ENCODE measurements around the gene SIGLEC10.
"Not testable (repeated sequence)": the region's sequence is repeated elsewhere in the genome, so short reads cannot be mapped to it uniquely, and the experiment has no call there.

Gene SIGLEC10

DNA sequence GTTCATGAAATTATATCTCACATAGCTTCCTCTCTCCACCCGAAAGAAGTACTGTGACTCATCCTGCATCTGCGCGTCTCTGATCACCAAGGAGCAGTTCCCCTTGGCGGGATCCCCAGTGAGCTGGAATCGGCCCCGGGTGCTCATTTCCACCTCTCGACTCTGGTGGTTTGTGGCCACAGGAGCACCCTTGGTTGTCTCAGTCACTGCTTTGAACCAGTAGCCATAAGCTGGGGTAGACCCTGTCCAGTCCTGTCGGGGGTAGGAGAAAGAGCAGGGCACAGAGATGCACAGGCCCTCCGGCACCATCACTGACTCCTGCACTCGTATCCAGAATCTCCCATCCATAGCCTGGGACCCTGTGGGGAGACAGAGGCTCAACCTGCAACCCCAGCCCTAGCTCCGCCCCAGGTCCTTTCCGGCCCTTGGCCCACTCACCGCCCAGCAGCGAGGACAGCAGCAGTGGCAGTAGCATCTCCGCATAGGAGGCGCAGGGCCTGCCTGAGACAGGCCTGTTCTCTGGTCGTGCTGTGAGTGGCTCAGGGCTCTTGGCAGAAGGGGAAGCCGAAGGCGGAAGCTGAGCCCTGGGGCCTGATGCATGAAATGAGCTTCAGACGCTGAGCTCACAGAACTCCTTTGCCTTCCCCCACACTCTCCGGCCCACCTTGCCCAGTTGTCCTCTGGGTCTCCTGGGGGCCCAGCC lies at the start of gene SIGLEC10:
Gene SIGLEC10 (minus strand): TSS at position 536 of the 703 bp plus-strand sequence. CDS start 61 bp downstream, at position 475.
- peak; percentile 75 for DNase-seq (ENCODE audit: low spot score)

GRCh38 chr19:51466723-51467122 lies 49.3 kb upstream of the SIGLEC10 start:
- DNase-seq (ENCODE audit: low spot score) = no peak

DNA sequence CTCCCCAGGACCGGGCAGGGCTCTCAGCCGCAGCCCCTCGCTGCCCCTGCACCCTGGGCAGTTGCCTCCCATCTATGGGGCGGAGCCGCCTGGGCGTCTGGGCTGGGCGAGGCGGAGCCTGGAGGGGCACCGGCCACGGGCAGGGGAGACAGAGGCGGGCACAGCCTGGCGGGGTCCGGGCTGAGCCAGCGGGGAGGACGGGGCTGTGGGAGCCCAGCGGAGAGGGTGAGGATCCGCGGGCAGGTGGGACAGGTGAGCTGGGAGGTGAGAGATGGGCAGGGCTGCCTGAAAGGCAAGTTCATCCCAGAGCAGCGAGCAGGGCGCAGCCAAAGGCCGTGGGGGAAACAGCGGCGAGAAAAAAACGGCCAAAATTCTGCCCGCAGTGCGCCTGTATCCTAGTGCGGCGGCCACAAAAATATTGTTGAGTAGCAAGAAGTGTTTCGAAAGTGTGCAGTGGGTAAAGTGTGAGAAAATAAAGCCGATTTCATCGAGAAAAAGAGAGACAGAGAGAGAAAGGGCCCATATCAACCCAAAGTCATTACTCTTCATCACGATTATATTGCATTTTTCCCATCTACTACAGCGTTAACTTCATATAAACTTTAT lies 46.6 kb upstream of the SIGLEC10 start:
- DNase-seq (ENCODE audit: low spot score) = not testable (repeated sequence)

- DNase-seq (ENCODE audit: low spot score) = no peak
Measured at GRCh38 chr19:51462681-51463080, 45.2 kb upstream of the SIGLEC10 start.

DNA sequence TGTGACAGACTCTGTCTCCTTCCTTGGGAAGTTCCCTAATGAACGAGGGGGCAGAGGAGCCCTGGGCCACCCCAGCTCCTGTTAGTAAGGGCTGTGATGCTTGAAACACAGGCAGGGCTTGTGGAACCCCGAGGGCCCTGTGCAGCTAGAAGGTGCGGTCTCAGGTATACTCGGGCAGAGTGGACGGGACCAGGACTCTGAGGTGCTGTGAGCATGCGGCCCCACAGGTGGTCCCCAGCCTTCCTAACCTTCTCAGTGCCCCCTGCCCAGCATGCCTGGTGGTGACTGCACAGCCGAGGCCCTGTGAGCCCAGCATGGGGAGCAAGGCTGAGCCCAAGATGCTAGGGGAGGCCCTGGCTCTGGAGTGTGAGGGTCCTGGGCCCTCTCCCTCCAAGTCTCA lies 44.8 kb upstream of the SIGLEC10 start:
- DNase-seq (ENCODE audit: low spot score) = no peak

- peak; percentile 61 for DNase-seq (ENCODE audit: low spot score)
Measured at GRCh38 chr19:51461723-51462161, 44.3 kb upstream of the SIGLEC10 start.

DNA sequence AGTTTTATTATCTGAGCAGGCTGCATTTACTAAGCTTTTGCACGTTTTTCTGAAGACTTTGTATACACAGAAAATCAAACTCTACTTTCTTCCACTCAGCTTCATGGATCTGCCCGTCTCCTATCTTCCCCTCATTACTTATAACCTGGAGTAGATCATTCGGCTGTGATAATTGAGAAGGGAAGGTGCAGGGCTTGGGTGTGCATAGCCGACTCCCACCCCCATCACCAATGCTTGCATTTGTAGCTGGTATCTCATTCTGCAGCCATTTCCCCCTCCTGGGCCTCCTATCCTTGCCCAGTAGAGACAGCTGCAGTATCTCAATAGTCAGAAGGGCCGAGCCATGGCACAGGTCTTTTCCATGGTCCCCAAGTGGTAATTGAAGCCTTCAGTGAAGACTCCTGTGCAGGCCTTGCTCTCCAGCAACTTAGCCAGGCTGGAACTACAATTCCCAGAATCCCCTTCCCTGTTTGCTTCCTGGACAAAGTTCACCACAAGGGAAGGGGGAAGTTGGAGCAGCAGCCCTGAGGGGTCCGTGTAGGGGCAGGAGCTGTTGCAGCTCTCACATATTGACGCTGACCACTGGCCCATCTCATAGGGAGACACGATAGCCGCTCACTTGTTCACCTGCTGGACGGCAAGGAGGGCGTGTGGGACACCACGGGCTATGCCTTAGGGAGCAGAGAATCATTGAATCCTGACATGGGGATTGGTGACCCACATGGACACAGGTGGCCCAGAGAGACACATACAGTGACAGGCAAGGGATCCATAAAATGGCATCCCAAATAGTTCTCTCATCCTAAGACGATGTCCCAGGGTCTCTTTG lies 42.9 kb upstream of the SIGLEC10 start:
- peak; percentile 29 for DNase-seq (ENCODE audit: low spot score)

DNA sequence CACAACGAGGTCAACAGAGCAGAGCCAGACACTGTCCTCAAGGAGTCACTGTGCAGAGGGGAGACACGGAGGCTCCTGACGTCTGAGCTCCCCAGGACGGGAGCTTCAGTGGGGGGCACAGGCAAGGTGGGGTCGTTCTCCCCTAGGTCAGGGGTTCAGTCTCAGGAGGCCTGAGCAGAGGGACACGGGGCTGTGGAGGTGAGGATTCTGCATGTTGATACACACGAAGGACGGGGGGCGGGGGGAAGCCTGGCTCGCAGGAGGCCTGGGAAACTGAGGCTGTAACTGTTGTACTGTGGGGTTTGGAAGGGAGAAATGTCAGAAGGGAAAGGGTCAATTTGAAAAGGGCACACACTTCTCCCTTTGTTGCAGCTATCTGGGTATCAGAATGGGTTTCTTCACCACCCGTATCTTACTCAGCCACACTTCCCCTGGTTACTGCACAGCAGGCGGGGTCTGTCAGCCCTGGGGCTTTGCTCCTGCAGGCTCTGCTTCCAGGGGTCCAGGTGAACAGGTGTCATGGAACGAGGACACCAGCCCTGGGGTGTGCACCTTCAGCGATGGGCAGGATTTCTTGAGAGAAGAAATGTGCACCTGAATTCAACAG lies 41.6 kb upstream of the SIGLEC10 start:
- no peak for DNase-seq (ENCODE audit: low spot score)

DNA sequence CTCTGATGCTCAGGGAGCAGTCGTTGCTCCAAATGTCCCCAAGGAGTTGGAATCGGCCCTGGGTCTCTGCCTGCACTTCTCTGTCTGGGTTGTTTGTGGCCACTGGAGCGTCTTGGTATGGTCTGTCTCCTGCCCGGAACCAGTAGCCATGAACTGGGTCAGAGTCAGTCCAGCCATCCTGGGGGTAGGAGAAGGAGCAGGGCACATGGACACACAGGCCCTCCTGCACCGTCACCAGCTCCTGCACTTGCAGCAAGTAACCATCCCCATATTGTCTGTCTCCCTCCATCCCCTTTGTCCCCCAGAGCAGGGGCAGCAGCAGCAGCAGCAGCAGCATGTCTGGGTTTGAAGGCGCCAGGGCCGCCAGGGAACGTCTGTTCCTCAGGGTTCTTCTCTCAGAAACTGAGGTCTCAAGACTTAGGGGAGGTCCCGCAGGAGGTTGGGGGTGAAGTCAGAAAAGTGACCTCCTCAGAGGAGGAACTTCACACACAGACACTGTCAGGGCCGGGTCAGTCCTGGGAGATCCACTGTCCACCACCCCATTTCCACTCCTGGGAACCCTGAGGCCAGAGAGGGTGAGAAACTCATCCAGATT lies 40.7 kb upstream of the SIGLEC10 start, which contains the start of gene SIGLEC8:
Gene SIGLEC8 (minus strand): TSS at position 404 of the 595 bp plus-strand sequence. CDS start 67 bp downstream, at position 337.
- peak; percentile 44 for DNase-seq (ENCODE audit: low spot score)

DNA sequence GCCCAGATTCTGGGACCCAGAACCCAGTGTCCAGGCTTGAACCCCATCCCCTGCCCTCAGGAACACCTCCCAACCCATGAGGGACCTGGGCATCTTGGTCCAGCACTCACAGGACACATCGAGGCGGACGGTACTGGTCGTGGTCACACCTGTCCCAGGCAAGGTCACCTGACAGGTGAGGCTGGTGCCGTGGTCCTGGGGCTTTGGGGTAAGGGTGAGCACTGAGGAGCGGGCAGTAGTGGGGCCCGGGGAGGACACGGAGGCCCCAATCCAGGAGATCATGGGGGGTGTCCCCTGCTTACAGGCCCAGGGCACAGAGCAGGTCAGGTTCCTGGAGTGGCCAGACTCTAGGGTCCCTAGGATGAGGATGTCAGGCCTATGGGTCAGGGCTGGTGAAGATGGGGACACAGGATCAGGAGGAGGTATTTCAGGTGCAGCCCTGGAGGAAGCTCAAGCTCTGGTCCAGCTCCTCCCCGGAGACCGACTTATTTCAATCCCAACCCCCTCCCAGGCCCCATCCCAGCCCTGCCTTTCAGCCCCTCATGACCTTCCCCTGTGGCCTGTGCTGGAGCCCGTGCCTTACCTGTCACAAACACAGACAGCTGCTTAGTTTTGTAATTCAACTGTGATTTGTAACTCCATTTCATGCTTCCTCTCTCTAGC lies 40.0 kb upstream of the SIGLEC10 start:
- no peak for DNase-seq (ENCODE audit: low spot score)

GRCh38 chr19:51456541-51457290 lies 39.3 kb upstream of the SIGLEC10 start:
- peak; percentile 49 for DNase-seq (ENCODE audit: low spot score)

GRCh38 chr19:51450730-51451307 lies 33.4 kb upstream of the SIGLEC10 start:
- no peak for DNase-seq (ENCODE audit: low spot score)

GRCh38 chr19:51448411-51449016 lies 31.1 kb upstream of the SIGLEC10 start:
- DNase-seq (ENCODE audit: low spot score) = no peak

DNA sequence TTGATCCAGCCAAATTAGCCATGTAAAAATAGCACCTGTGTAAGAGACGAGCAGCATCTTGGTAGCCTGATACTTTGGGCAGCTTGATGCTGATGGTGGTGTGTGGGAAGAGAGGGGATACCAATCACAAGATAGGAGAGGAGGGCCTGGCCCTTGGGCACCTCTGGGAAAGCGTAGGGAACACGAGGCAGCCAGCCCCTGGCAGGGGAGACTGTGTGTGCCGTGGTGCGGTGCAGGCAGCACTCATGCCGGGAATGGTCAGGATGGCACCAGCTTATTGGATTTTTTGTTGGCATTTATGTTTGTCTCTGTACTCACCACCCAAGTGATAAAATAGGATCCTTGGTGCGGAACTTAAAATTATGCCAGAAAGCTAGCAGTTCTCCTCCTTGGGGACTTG lies 30.6 kb upstream of the SIGLEC10 start:
- DNase-seq (ENCODE audit: low spot score) = no peak

- not testable (repeated sequence) for DNase-seq (ENCODE audit: low spot score)
Measured at GRCh38 chr19:51447510-51447909, 30.1 kb upstream of the SIGLEC10 start.

GRCh38 chr19:51441410-51442390 lies 24.3 kb upstream of the SIGLEC10 start:
- DNase-seq (ENCODE audit: low spot score) = no peak

DNA sequence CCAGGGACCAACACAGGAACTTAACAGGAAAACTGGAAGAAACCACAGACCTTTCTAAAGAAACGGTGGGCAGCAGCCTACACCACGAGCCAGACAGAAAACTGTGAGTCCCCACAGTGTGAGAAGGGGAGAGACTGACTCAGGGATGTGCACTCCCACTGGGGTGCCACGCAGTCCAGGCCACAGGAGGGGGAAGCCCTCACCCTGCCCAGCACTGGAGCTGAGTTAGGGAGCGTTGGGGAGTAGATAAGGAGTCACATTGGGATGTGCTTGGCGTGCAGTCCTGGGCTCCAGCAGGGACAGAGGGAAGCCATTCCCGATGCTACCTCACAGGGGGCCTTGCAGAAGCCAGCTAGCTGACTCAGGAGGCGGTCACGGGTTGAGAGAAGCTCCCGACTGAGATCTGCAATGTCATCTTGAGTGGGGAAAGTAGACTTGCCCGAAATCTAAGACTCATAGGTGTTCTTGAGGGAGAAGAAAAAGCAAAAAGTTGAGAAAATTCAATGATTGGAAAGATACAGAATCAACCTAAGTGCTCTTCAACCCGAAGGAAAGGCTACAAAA lies 23.5 kb upstream of the SIGLEC10 start:
- no peak for DNase-seq (ENCODE audit: low spot score)

- no peak for DNase-seq (ENCODE audit: low spot score)
Measured at GRCh38 chr19:51440052-51440451, 22.6 kb upstream of the SIGLEC10 start.

Data from Ammon's horn (tissue), 1 donor.